Loucy (cell line): ENCODE results near the gene BLNK.

Experiments
- H2AFZ ChIP-seq: fragments of 200-600 bp; sonication (generic); 2 replicates; pipeline ENCODE4 v1.6.0; 2016; ENCODE audit warnings: antibody characterized with exemption, mild to moderate bottlenecking, low read length, moderate library complexity
- H3F3A ChIP-seq: fragments of 200-600 bp; 2 replicates; pipeline ENCODE4 v1.6.0; 2016; ENCODE audit warnings: antibody characterized with exemption, low read depth, mild to moderate bottlenecking
- H3K27me3 ChIP-seq: fragments of 200-600 bp; sonication (generic); 2 replicates; pipeline ENCODE4 v1.6.1; 2014; ENCODE audit warnings: low read length, mild to moderate bottlenecking; ENCODE audit not compliant: insufficient read depth, poor library complexity, severe bottlenecking
- H3K36me3 ChIP-seq: fragments of 200-600 bp; sonication (generic); 2 replicates; pipeline ENCODE4 v1.6.1; 2016; ENCODE audit warnings: low read length; ENCODE audit not compliant: insufficient read depth
- H3K4me1 ChIP-seq: fragments of 200-600 bp; sonication (generic); 2 replicates; pipeline ENCODE4 v1.5.1; 2014; ENCODE audit warnings: low read length, mild to moderate bottlenecking; ENCODE audit not compliant: insufficient read depth, poor library complexity, severe bottlenecking
- H3K4me2 ChIP-seq: fragments of 200-600 bp; sonication (generic); 2 replicates; pipeline ENCODE4 v1.6.0; 2014; ENCODE audit warnings: antibody characterized with exemption, low read length, low read depth, mild to moderate bottlenecking; ENCODE audit not compliant: poor library complexity, severe bottlenecking
- H3K4me3 ChIP-seq: fragments of 200-600 bp; sonication (generic); 2 replicates; pipeline ENCODE4 v1.5.1; 2014; ENCODE audit warnings: low read length, mild to moderate bottlenecking, mixed read lengths; ENCODE audit not compliant: poor library complexity, severe bottlenecking
- H3K79me2 ChIP-seq: fragments of 200-600 bp; sonication (generic); 2 replicates; pipeline ENCODE4 v1.6.1; 2014; ENCODE audit warnings: low read length; ENCODE audit not compliant: insufficient read depth
- H3K9ac ChIP-seq: fragments of 200-600 bp; sonication (generic); 2 replicates; pipeline ENCODE4 v1.6.0; 2014; ENCODE audit warnings: mild to moderate bottlenecking, low read depth, low read length, moderate library complexity; ENCODE audit not compliant: poor library complexity, severe bottlenecking
- H3K9me2 ChIP-seq: fragments of 200-600 bp; sonication (generic); replicated peaks from 2 replicates; pipeline ENCODE4 v1.6.1; 2016; ENCODE audit warnings: low read depth, low read length, mixed read lengths
- H3K9me3 ChIP-seq: fragments of 200-600 bp; sonication (generic); 2 replicates; pipeline ENCODE4 v1.6.1; 2014; ENCODE audit warnings: mild to moderate bottlenecking, antibody characterized with exemption, low read length, low read depth; ENCODE audit not compliant: insufficient read depth
- H4K20me1 ChIP-seq: fragments of 200-600 bp; sonication (generic); 2 replicates; pipeline ENCODE4 v1.6.0; 2014; ENCODE audit warnings: antibody characterized with exemption, low read length, mild to moderate bottlenecking; ENCODE audit not compliant: insufficient read depth, poor library complexity, severe bottlenecking
- CTCF ChIP-seq: fragments of 200-600 bp; sonication (generic); conservative IDR thresholded peaks from 2 replicates; pipeline ENCODE4 v1.5.1; 2014; ENCODE audit warnings: mild to moderate bottlenecking, antibody characterized with exemption, low read length
- EZH2phosphoT487 ChIP-seq: fragments of 200-600 bp; IDR thresholded peaks from 2 replicates; pipeline ENCODE4 v1.6.1; 2018; ENCODE audit warnings: antibody characterized with exemption, mild to moderate bottlenecking, moderate library complexity, borderline replicate concordance

Gene BLNK

GRCh38 chr10:96252730-96253129 is 18.6 kb downstream of the BLNK start:
- no peaks in the 10 kb centered on the region for H3K9me2 ChIP-seq
- no peak for TF ChIP-seq CTCF
- no peak for TF ChIP-seq EZH2phosphoT487
- no peaks in the 10 kb centered on the region for H3K36me3 ChIP-seq
- no peak overlapping the region for H2AFZ ChIP-seq
- no peaks in the 10 kb centered on the region for H3K9me3 ChIP-seq
- no peaks in the 10 kb centered on the region for H3K27me3 ChIP-seq
- no peak overlapping the region for H3K4me2 ChIP-seq
- H3K4me1 ChIP-seq: no peaks in the 10 kb centered on the region
- no peaks in the 10 kb centered on the region for H3K79me2 ChIP-seq
- no peaks in the 10 kb centered on the region for H4K20me1 ChIP-seq
- no peaks in the 10 kb centered on the region for H3F3A ChIP-seq
- no peak overlapping the region for H3K9ac ChIP-seq
- H3K4me3 ChIP-seq: no peak overlapping the region

GRCh38 chr10:96250349-96250748 is 21.0 kb downstream of the BLNK start:
- Histone ChIP-seq H3K36me3 (no peaks in the 10 kb centered on the region), H3K79me2 (no peaks in the 10 kb centered on the region), H3K27me3 (no peaks in the 10 kb centered on the region), H2AFZ (no peak overlapping the region), H3K9ac (no peak overlapping the region), H4K20me1 (no peaks in the 10 kb centered on the region), H3K4me3 (no peak overlapping the region), H3K4me1 (no peaks in the 10 kb centered on the region), H3K9me2 (no peaks in the 10 kb centered on the region), H3K9me3 (no peaks in the 10 kb centered on the region), H3F3A (no peaks in the 10 kb centered on the region), H3K4me2 (no peak overlapping the region)
- TF ChIP-seq CTCF (no peak), EZH2phosphoT487 (no peak)

- Histone ChIP-seq H3K27me3 (no peaks in the 10 kb centered on the region), H3K4me1 (no peaks in the 10 kb centered on the region), H3K9me2 (no peaks in the 10 kb centered on the region), H3K4me2 (no peak overlapping the region), H3F3A (no peaks in the 10 kb centered on the region), H3K9ac (no peak overlapping the region), H2AFZ (no peak overlapping the region), H3K9me3 (no peaks in the 10 kb centered on the region), H4K20me1 (no peaks in the 10 kb centered on the region), H3K4me3 (no peak overlapping the region), H3K36me3 (no peaks in the 10 kb centered on the region), H3K79me2 (no peaks in the 10 kb centered on the region)
- no peak for TF ChIP-seq CTCF
- no peak for TF ChIP-seq EZH2phosphoT487
Measured at GRCh38 chr10:96249264-96249663, 22.1 kb downstream of the BLNK start.
